Activated CD4-positive, alpha-beta T cell treated with anti-CD3 and anti-CD28 coated beads, Interleukin-2, amount 50 U/mL, for 16 hours (primary cell): ENCODE data around the gene MBOAT1.
"Not testable (repeated sequence)": the region's sequence is repeated elsewhere in the genome, so short reads cannot be mapped to it uniquely, and the experiment has no call there.

ENCODE experiments used
- DNase-seq: peaks from one replicate; pipeline ENCODE4 v3.0.0-alpha.2; 2020

The MBOAT1 gene

DNA sequence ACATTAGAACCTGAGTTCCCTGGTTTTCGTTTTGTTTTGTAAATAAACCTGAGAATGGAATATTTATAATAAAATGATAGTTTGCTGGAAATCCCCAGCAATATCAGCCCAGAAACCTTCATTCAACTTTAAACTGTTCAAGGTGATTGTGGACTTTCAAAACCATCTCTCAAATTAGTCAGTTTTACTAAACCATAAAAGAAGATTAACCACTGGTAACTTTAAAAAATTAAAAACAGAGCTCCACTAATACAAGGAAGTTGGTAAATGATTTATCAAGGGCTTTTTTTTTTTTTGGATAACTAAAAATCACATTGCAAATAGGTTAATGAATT lies 10.0 kb downstream of the MBOAT1 start:
- no peak for DNase-seq

DNA sequence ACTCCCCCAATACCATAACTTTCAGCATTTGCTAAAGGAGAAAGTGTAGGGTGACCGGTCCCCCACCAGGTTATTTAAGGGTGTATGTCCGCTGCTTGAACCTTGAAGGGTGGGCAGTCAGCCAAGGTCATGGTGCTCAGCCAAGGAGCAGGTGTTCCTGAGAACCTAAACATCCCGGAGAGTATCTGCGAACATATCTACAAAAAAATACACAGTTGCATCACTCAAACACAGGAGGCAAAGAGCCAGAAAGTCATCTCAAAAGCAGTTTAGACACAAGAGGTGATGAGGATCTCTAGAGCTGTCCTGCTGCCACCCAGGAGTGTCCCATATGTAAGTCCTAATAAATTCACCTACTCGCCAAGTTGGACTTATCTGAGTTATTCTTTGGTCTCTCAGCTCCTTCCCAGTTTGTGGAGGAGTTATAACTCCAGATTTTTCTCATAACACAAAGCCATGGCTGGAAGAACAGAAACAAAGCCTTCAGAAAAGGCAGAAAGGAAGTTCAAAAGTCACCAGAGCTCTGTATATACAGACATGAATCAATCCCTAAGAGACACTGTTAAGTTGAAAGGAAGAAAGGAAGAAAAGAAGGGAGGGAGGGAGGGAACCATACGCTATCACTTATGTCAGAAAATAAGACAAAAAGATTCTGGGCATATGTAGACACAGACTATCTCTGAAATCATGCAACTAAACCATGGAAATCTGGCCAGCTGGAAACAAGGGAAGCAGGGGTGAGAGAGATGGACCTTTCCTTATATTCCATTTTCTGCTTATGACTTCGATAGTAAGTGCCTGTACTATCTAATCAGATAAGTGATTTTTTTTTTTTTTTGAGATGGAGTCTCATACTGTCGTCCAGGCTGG lies 11.3 kb downstream of the MBOAT1 start:
- no peak for DNase-seq

DNA sequence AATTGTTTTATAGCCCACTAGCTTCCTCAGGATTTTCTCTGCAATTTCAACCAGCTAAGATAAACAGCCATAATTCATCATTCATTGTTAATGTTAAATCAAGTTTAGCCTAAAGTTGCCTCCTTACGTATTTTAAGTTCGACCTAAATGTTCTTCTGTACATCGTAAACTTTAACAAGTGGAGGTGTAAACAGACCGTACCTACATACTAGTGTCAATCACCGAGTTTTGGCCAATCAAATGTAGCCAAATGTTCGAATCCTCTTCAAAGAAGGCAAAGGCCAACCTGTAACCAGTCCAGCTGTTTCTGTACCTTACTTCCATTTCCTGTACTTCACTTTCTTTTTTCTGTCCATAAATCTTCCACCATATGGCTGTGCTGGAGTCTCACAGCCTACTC lies 13.5 kb downstream of the MBOAT1 start:
- DNase-seq: no peak

DNA sequence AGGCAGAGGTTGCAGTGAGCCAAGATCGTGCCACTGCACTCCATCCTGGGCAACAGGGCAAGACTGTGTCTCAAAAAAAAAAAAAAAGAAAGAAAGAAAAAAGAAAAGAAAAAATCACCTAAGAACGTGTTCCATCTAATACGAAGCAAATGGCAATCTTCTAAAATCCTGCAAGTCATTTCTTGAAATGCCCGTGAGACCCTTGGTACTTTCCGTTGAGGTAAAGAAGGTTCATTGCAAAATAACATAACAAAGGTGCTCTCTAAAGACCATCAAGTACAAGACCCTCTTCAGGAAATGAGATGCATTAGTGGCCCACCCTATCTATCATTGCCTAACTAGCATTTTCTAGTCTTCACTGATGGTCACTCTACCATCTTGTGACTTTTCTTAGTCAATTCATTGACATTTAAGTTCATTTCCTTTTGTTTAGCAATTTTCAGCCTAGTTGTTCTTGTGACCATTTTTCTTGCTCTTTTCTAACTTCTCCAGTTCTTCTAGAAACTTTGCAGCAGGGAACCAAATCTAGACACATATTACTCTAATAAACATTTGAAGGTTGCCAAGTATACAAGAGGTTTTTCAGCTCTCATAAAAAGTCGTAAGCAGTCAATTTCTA lies 14.0 kb downstream of the MBOAT1 start:
- no peak for DNase-seq

DNA sequence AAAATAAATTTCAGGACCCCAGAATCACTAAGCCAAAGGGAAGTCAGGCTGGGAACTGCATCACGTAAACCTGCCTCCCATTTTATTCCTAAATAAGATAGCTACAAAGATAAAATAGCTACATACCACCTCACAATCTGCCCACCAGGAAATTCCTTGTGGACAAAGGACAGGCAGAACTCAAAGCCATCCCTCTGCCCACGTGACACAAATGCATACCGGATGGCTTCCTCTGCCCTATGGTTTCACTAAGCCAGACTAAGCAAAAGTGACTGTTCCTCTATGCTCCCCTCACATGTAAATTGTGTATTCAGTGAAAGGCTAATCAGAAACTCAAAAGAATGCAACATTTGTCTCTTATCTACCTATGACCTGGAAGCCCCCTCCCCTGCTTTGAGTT lies 15.0 kb downstream of the MBOAT1 start:
- no peak for DNase-seq

DNA sequence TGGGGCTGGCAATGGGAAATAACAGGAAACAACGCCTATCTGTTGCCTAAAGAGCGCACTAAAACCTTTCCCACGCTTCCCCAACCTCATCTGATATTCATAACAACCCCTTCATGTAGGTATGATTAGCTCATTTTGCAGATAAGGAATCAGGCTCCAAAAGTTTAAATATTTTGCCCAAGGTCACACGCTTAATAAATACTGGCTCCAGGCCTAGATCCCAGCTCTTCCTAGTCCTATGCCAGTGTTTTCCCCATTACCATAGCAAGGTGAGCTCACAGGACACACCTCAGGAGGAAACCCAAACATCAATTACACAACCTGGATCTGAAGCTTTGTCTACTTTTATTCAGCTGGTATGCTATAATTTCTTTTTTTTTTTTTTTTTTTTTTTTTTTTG lies 19.6 kb downstream of the MBOAT1 start:
- DNase-seq: no peak

DNA sequence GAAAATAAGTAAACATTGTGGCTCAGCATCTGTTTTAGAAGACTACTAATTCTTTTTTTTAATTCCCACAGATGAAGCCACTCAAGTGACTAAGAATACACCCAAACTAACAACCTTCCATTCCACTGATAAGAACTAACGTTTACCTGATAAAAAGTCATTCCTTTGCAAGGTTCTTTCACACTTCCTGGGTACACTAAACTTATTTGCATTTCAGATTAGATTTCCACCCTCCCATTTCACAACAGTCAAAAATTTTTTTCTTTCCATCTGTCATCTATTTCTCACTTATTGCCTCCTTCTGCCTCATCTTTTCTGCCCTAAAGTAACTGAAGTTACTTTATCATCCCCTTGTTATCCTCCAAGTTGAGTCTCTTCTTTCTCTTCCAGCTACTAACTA lies 20.3 kb downstream of the MBOAT1 start:
- no peak for DNase-seq

DNA sequence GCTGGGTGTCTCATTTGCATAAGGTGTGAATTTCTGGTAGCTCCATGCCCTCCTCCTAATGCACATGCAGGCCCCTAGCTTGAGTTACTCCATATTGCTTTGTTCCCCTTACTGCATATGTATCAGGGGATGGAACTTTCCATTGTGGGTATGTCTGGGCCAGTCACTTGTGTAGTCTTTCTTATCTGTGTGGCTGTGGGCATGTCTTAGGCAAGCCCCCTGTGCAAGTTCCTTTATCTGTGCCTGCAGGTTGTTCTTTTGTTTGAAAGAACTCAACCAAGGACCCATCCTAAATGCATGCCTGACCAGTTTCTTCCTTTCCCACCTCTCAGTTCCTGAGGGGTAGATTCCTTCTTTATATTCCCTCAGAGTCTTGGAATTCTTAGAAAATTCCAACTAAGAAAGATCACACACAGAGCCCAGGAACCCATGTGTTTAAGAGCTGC lies 23.6 kb downstream of the MBOAT1 start:
- DNase-seq: no peak

DNA sequence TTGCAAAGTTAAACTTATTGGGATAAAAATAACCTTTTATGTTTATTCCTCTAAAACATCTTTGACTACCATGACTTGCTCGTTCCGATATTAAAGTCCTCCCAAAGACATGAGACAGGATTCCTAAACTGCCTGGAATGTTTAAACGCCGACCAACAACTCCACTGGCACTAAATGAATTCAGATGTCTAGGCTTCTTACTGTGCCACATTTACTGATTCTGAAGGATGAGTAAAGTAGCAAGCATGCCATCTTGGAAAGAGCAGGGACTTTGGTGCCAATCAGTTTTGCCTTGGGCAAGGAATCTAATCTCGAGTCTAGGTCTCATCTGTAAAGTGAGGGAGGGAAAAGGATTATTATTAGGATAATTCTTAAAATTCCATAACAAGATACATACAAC lies 25.3 kb downstream of the MBOAT1 start:
- no peak for DNase-seq

DNA sequence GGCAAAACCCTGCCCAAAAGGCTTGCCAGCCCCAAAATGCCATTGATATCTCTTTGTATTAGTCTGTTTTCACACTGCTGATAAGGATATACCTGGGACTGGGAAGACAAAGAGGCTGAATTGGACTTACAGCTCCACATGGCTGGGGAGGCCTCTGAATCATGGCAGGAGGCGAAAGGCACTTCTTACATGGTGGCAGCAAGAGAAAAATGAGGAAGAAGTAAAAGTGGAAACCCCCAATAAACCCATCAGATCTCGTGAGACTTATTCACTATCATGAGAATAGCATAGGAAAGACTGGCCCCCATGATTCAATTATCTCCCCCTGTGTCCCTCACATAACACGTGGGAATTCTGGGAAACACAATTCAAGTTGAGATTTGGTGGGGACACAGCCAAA lies 28.6 kb downstream of the MBOAT1 start:
- DNase-seq: no peak

DNA sequence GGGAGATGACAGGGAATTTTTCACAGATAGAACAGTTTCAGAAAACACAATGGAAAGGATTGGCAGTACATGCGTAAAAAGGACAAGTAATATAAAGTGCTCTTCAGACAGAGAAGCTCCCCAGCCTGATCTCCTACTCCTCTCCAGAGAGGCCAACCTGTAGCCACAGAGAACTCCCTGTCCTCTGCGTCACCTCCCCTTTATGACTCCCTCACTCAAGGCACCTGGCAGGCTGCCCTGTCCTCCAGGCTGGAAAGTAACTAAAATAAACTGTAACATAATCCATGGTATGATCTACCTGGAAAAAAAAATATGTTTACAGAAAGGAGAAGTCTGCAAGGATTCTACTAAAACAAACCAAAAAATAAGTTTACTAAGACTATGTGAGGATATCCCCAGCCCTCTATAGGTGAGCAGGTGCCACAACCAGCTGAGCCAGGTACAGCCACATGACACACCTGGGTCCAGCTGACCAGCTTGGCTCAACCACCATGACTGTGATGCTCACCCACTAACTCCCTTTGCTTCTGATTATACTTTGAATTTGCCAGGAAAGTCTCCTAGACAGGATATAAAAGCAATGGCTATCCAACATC lies 29.2 kb downstream of the MBOAT1 start:
- DNase-seq: no peak

DNA sequence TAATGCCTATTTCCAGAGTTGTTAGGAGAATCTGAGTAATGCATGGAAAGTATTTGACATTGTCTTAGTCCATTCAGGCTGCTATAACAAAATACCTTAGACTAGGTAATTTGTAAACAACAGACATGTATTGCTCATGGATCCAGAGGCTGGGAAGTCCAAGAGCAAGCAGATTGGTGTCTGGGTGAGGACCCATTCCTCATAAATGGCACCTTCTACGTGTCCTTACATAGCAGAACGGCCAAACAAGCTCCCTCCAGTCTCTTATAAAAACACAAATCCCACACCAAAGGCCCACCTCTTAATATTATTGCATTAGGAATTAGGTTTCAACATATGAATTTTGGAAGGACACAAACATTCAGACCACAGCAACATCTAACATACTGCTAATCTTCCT lies 30.2 kb downstream of the MBOAT1 start:
- DNase-seq: no peak

DNA sequence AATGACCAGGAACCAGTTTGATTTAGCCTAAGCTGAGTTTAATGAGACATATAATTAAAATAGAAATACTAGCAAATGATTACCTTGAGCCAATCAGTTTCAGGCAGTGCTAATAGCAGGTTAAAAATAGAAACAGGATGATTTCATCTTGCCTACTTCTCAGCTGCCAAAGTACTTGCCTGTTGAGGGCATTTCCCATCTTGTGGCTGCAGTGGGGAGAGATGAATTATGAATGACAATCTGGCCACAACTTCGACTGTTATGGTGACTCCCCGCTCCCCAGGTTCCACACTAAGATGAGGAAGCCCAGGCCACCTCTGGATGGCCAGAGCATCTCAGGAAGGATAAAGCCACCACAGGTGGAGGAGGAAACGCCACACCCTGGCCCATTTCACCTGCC lies 31.3 kb downstream of the MBOAT1 start:
- DNase-seq: no peak

DNA sequence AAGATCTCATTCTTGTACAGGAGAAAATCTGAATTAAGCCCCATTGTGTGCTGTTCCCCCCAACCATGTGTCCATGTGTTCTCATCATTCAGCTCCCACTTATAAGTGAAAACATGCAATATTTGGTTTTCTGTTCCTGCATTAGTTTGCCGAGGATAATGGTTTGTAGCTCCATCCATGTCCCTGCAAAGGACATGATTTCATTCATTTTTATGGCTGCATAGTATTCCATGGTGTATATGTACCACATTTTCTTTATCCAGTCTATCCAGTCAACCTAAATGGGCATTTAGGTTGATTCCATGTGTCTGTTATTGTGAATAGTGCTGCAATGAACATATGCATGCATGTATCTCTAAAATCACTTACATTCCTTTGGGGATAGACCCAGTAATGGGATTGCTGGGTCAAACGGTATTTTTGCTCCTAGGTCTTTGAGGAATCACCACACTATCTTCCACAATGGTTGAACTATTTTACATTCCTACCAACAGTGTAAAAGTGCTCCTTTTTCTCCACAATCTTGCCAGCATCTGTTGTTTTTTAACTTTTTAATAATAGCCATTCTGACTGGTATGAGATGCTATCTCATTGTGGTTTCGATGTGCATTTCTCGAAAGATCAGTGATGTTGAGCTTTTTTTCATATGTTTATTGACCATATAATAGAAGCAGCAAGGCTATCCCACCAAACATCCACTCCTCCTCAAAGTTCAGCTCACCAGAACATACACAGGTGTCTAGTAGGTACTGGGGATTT lies 32.8 kb downstream of the MBOAT1 start:
- DNase-seq: not testable (repeated sequence)

DNA sequence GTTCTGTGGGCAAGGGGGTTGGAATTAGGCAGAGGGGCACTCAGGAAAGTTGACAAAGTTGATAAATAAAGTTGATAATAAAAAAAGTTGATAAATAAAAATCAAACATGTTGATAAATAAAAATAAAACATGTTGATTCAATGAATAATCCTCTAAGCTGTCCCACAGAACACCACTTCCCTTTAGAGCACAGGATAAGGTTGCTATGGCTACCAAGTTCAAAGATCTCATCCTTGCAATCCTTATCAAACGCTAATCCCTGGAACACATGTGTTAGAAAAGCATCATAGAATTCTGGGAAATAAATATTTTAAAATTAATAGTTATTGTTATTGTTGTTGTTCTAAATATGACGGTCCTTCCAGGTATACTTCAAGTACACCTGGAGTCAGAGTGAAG lies 33.9 kb downstream of the MBOAT1 start:
- DNase-seq: no peak

DNA sequence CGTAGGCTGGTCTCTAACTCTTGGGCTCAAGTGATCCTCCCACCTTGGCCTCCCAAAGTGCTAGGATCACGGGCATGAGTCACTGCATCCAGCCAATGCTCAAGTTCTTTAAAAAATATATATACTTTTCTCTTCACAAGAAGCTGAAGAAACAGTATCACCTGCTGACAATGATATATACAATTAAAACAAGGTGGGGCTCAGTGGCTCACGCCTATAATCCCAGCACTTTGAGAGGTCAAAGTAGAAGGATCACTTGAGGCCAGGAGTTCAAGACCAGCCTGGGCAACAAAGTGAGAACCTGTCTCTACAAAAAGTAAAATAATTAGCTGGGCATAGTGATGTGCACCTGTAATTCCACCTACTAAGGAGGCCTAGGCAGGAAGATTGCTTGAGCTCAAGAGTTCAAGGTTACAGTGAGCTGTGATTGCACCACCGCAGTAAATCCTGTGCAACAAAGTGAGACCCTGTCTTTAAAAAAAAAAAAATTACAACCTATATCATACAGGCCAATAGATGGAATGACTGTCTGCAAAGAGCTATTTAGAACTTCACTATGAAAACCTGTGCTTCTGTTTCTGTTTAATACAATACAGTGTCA lies 36.4 kb downstream of the MBOAT1 start:
- no peak for DNase-seq

DNA sequence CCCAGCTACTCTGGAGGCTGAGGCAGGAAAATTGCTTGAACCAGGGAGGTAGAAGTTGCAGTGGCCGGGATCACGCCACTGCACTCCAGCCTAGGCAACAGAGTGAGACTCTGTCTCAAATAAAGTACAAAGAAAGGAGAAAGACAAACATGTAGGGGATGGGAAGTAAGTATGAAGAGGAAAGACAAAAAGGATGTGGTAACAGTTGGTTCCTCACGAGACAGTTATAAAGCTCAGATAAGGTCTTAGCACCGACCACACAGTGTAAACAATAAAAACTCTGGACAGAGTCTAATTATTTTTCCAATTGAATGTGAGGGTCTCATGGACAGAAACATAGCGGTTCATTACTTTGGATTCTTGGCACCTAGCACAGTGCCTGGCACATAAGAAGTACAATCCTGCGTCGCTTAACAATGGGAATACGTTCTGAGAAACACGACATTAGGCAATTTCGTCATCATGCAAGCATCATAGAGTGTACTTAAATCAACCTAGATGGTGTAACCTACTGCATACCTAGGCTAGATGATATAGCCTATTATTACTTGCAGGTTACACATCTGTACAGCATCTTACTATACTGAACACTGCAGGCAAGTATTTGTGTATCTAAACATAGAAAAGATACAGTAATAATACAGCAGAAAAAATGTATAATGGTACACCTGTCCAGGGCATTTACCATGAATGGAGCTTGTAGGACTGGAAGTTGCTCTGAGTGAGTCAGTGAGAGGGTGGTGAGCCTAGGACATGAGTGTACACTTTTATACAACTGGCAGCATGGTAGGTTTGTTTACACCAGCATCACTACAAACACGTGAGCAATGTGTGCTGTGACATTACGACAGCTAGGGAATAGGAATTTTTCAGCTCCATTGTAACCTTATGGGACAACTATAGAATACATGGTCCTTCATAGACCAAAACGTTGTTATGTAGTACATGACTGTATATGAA lies 38.2 kb downstream of the MBOAT1 start:
- no peak for DNase-seq

DNA sequence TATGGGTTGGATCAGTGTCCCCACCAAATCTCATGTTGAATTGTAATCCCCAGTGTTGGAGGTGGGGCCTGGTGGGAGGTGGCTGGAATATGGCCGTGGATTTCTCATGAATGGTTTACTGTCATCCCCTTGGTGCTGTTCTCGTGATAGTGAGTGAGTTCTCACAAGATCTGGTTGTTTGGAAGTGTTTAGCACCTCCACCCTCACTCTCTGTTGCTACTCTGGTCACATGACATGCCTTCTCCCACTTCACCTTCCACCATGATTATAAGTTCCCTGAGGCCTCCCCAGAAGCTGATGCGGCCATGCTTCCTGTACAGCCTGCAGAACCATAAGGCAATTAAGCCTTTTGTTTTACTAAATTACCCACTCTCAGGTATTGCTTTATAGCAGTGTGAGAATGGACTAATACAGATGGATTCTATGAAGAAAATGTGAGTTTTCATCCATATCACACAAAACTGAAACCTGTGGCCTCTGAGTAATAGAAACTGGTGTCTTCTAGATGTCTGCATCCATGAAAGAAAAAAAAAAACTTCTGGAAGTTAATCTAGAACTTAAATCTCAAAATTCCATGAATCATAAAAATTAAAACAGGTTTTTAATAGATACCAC lies 39.3 kb downstream of the MBOAT1 start:
- DNase-seq: no peak

DNA sequence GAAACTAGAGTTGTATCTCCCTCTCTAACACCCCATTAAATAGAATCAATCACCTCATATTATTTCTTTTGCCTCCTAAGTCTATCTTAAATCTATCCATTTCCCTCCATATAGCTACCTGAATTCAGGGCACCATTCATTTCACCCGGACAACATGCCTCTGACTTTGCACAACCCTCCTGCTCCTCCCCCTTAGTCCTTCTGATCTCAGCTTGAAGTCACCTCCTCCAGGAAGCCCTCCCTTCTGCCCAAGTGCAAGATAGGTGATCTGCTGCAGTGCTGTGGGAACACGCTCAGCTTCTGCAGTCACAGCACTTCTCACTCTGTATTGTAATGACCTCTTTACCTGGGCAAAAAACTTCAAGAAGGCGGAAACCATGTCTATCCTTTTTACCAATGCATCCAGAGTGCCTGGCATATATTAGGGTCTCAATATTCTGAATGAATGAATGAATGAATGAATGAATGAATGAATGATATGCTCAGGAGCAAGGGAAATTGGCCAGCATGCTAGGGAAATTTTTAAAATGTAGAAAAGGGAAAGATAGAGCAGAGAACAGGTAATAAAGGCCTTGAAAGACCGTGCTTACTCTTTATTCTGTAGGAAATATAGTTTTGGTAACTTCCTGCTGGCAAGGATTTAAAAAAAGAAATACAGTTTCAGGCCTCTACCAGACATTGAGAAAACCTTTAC lies 41.7 kb downstream of the MBOAT1 start:
- no peak for DNase-seq

DNA sequence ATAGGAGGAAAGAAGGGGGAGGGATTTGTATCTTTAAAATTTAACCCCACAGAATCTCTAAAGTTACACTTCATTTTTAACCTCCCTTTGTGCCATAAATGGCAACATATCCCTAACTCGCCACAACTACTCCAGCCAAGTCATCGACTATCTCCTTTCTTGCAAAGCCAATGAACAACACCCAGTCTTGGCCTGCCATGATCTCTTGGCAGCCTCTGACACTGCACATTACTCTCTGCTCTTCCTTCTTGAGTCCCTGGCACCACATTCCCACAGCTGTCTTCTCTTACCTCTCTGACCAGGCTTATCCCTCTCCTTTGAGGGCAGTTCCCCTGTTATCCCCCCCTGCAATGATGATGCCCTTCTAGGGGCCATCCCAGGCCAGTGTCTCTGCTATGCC lies 42.5 kb downstream of the MBOAT1 start:
- DNase-seq: no peak

DNA sequence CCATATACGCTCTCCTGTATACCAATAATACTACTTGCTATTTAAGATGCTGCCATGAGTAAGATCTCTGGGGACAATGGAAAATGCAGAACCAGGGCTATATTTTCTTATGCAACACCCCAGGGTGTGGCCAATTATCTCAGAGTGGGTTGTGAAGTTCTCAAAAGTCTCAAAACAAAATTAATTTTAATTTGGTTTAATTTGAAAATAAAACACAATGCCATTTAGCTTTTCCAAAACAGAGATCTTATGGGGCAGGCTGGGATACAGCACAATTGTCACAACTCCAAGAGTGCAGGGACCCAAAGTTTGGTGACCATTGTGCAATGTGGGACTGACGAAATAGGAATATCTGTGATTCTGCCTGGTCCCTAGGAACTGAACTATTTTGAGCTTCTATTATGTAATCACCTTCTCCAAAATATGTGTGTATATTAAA lies 43.1 kb downstream of the MBOAT1 start:
- no peak for DNase-seq
